Keratinocyte (primary cell): ENCODE measurements around the gene CORO2B.

Experiments used
- EZH2 ChIP-seq: IDR thresholded peaks from one replicate; pipeline ENCODE4 v1.6.1; 2012; ENCODE audit warnings: inconsistent platforms, mild to moderate bottlenecking, low read length, moderate library complexity
- TF ChIP-seq, protein P1 (sequence below), 3 experiments: IDR thresholded peaks in 1 of 3; conservative IDR thresholded peaks in 1 of 3; optimal IDR thresholded peaks in 1 of 3; 2 replicates in 2 of 3; 3 replicates in 1 of 3; pipeline versions ENCODE3 to v1.5.1; 2011; ENCODE audit warnings: low read length in 3 of 3, mild to moderate bottlenecking in 3 of 3, moderate library complexity in 2 of 3, control low read depth in 1 of 3, inconsistent platforms in 1 of 3; ENCODE audit not compliant: insufficient read depth in 2 of 3; ENCODE audit errors: extremely low read depth in 1 of 3

DNA sequence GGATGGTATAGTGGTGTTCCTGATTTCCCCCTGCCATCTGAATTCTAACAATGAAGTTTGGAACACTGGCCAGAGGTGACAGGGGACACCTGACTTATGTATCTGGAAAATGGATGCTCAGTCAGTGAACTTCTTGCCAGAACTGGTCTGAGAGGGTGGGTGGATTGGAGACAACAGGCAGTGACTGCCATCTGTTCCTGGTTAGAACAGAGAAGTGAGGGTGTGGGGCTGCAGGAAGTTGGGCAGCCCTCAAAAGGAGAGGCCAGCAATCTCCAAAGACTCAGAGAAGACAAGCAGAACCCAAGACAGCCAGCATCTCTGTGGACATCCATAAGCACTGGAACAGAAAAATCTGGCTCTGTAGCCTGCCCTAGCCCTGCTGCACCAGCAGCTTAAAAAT lies 191.4 kb downstream of the CORO2B start:
- TF ChIP-seq, protein P1, sequence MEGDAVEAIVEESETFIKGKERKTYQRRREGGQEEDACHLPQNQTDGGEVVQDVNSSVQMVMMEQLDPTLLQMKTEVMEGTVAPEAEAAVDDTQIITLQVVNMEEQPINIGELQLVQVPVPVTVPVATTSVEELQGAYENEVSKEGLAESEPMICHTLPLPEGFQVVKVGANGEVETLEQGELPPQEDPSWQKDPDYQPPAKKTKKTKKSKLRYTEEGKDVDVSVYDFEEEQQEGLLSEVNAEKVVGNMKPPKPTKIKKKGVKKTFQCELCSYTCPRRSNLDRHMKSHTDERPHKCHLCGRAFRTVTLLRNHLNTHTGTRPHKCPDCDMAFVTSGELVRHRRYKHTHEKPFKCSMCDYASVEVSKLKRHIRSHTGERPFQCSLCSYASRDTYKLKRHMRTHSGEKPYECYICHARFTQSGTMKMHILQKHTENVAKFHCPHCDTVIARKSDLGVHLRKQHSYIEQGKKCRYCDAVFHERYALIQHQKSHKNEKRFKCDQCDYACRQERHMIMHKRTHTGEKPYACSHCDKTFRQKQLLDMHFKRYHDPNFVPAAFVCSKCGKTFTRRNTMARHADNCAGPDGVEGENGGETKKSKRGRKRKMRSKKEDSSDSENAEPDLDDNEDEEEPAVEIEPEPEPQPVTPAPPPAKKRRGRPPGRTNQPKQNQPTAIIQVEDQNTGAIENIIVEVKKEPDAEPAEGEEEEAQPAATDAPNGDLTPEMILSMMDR (optimal IDR thresholded peaks at IDR 0.05 in 1 of 3, IDR thresholded peaks at IDR 0.05 in 1 of 3, conservative IDR thresholded peaks at IDR 0.05 in 1 of 3; ENCODE audit: extremely low read depth in 1 of 3, insufficient read depth in 2 of 3, low read length in 3 of 3): no peak
- TF ChIP-seq EZH2: no peak
